IPS DF 19.7 (cell line): ENCODE results near the gene HS3ST4.

Experiments used
- DNase-seq: peaks from one replicate; pipeline ENCODE4 v3.0.0-alpha.2; 2013; ENCODE audit warnings: low read depth, low spot score

Gene HS3ST4

GRCh38 chr16:25823891-25824290 lies 132.1 kb downstream of the HS3ST4 start:
- no peak for DNase-seq

DNA sequence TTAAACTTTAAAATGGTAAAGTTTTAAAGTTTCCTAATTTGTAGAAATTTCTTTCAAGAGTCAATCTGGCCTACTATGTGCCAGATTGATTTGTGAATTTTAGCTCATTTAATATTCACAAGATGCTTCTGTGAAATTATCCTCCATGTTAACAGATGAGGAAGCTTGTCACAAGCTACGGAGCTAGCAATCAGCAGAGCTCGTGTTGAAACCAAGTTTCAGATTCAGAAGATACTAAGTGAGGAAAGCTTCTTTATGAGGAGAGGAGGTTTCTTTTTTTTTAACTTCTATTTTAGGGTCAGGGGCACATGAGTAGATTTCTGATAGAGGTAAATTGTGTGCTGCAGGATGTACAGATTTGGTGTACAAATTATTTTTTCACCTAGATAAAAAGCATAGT lies 135.9 kb downstream of the HS3ST4 start:
- DNase-seq = no peak

GRCh38 chr16:25828510-25828909 lies 136.8 kb downstream of the HS3ST4 start:
- no peak for DNase-seq

DNA sequence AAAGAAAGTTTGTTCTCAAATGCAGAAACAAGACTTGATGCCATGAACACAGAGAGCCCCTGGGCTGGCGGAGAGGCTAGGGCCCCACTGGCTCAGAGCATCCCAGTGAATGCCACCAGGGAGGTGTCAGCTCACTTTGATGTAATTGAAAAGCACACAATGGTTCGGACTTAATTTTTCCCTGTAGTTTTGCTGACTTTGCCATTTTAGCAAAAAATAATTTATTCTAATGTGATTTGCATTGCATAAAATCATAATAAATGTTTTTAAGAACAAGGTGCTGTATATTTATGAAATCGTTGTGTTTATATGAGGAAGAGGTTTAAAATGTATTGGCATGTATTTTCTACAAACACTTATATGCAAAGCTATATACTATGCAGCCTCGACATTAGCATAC lies 140.5 kb downstream of the HS3ST4 start:
- no peak for DNase-seq

DNA sequence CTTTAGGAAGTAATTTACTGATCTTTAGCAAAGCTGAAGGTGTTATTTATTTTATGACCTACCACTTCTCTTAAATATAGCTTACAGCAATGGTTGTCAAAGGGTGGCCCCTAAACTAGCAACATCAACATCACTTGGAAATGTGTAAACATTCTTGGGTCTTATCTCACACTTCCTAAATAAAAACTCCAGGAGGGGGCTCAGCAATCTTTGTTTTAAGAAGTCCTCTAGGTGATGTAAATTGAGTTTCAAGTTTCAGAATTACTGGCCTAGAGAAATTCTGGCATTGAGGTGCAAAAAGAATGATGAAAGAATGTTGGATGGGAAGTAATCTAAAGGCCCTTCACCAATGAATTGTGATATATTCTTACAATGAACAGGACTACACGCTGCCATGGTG lies 142.3 kb downstream of the HS3ST4 start:
- no peak for DNase-seq

GRCh38 chr16:25835126-25835525 lies 143.4 kb downstream of the HS3ST4 start:
- no peak for DNase-seq

- peak; percentile 79 for DNase-seq
Measured at GRCh38 chr16:25838724-25839186, 147.0 kb downstream of the HS3ST4 start.

- no peak for DNase-seq
Measured at GRCh38 chr16:25841761-25842160, 150.0 kb downstream of the HS3ST4 start.

DNA sequence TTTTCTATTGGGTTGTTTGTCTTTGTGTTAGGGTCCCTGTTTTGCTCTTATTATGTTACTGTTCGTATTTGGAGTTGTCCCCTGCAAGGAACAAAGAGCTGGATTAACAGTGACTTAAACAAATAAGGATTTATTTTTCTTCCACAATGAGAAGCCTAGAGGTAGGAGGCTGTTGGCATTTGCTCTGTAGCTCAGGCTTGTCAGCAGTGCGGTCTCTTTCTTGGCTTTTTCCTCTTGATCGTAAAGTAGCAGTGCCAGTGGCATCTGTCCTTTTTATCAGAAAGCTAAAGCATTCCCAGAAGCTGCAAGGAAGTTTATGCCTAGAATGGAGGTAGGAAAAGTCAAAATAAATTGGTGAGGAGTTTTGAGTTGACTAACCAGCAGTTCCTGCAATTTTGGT lies 154.1 kb downstream of the HS3ST4 start:
- DNase-seq = no peak

DNA sequence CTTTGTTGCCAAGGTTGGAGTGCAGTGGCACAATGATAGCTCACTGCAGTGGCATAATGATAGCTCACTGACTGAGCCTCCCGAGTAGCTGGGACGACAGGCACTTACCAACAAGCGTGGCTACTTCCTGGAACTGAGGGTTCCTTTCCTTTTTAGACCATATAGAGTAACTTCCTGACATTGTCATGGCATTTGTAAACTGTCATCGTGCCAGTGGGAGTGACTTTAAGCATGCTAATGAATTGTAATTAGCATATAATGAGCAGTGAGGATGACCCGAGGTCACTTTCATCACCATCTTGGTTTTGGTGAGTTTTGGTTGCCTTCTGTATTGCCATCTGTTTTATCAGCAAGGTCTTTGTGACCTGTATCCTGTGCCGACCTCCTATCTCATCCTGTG lies 162.4 kb downstream of the HS3ST4 start:
- DNase-seq = no peak

DNA sequence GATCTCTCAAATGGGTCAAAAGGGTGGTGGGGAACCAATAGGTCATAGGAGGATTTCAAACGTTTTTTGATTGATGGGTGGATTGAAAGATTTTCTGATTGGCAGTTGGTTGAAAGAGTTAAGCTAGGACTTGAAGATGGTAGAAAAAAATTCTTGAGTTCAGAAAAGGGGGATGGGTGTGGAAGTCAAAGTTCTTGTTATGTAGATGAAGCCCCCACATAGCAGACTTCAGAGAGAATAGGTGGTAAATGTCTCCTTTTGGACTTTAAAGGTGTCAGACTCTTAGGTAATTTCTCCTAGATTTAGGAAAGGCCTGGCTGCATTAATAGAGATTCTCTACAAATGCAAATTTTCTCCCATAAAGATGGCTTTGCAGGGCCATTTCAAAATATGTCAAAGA lies 163.3 kb downstream of the HS3ST4 start:
- DNase-seq = peak; percentile 35

DNA sequence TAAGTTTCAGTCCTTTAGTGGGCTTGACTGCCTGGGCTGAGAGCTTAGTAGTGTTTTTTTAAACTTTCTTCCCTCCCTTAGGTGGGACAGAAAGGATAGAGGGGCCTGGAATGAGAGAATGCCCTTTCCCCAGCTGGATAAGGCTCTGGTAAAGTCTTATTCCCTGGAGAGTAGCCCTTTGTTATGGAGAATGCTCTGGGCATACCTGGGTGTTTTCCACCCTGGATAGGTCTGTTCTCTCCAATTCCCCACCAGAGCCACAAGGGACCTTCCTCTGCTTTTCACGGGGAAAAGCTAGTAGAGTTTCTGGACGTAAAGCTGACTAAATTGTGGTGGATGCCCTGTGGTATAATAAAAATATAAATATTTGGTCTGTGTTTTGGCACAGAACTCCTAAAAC lies 164.1 kb downstream of the HS3ST4 start:
- peak; percentile 79 for DNase-seq

DNA sequence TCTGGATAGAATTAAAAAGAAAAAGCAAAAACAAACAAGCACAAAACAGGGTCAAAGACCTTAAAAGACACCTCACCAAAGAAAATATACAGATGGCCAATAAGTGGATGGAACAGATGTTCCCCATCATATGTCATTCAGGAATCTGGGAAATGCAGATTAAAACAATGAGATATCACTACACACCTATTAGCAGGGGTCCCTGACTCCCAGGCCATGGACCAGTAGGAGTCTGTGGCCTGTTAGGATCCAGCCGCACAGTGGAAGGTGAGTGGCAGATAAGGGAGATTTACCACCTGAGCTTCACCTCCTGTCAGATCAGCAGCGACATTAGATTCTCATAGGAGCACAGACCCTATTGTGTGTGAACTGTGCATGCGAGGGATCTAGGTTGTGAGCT lies 167.9 kb downstream of the HS3ST4 start:
- DNase-seq = no peak

DNA sequence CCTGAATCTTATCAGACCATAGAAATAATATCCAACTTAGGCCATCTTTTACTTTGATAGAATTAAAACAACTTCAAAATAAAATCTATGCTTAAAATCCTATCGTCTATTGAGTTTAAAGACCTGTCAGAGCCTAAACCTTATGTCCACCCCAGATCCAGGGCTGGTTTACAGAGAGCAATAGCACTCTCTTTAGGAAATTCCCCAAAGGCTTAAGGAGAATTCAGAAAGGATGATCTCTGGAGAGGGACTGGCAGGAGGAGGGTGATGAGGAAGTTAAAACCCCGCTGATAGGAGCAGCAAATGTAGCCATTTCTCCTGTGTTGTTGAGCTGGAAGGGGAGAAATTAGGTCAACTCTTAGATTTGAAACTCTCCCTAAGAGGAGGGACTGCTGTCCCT lies 175.3 kb downstream of the HS3ST4 start:
- no peak for DNase-seq

- DNase-seq = no peak
Measured at GRCh38 chr16:25868106-25868505, 176.3 kb downstream of the HS3ST4 start.

- DNase-seq = no peak
Measured at GRCh38 chr16:25868706-25869370, 177.1 kb downstream of the HS3ST4 start.

DNA sequence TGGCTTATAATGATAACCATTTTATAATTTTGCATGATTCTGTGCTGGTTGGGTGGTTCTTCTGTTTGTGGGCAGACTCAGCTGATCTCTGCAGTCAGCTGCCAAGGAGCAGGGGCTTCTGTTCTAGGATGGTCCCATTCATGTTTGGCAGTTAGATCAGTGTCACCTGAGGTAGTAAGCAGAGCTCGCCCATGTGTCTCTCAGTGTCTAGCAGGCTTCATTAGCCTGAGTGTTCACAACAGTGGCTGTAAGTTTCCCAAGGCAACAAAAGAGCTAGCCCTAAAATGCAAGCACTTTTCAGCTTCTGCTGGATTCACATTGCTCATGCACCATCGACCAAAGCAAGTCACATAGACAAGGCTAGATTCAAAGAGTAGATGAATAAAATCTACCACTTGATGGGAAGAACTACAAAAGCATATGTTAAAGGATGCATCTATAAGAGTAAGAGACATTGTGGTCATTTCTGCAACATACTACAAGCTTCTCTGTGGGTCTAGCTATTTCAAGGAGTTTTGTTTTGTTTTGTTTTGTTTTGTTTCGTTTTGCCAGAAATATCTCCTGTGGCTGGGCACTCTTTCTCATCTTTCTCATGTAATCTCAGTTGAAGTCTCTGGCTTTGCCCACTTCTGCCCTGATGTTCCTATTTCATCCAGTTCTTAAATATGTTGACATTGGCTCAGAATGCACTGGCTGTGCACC lies 180.8 kb downstream of the HS3ST4 start:
- DNase-seq = no peak

DNA sequence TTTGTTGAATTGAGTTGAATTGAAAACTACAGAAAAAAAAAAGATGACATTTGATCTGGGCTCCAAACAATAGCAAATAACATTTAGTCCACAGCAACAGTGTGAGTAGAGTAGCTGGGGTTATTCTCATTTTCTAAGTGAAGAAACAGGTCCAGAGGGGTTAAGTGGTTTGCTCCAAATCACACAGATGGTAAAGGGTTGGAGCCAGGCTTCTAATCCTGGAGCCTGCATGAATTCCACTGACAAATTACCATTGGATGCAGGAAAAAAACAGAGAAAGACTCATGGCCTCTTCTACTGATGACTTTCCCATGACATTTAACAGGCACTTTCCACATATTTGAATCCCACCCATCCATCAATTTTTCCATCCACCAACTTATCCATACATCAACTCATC lies 182.4 kb downstream of the HS3ST4 start:
- no peak for DNase-seq

DNA sequence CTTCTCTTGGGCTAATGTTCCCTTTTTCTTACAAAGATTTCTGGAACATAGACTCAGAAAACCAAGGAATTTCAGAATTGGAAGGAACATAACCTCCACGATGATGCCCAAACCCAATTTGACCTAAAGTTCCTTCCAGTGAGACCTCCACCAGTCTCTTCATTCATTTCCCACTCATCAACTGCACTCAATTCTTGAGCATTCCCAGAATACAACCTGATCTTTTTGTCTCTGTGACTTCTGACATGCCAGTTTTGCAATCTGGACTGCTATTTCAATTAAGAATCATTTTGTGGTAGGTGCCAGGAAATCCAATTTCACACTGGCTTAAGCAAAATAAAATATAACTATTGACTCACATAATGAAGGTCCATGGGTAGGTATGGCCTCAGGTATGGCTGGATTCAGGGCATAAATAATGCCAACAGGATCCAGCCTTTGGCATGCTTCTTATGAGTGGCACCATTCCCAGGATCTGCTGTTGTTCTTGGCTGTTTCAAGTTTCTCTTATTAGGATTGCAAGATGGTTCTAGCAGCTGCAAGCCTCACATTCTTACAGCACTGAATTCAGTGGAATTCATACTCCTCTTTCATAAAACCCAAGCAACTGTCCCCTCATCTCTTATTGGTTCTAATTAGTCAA lies 184.3 kb downstream of the HS3ST4 start:
- DNase-seq = no peak

GRCh38 chr16:25877103-25877502 lies 185.3 kb downstream of the HS3ST4 start:
- no peak for DNase-seq

DNA sequence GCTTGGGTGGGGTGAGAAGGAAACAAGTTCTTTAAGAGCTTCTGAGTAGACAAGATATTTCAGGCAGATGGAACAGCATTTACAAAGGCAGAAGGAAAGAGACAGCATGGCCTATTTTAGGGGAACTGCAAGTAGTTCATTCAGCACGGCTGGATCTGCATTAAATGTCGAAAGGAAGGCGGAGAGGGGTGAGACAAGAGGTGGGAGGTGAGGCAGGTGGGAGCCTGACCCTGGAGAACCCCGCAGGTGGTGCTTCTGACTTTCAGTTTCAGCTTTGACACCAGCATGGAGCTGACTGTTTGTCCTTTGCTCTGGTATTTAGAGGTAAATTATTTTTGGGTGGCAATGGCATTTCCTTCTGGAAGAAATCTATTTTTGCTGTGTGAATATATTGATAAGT lies 194.8 kb downstream of the HS3ST4 start:
- DNase-seq = no peak

- DNase-seq = no peak
Measured at GRCh38 chr16:25888868-25889267, 197.1 kb downstream of the HS3ST4 start.

GRCh38 chr16:25893332-25893731 lies 201.6 kb downstream of the HS3ST4 start:
- no peak for DNase-seq
